Omental fat pad (tissue), 4 donors: ENCODE measurements around the gene SFXN5. TPM values are rescaled to one million over a fixed set of nuclear protein-coding genes. Genes with fewer than 3 reads are reported as not detected.

Source experiments
- ATAC-seq: fragments of 150-250 bp; one replicate; pipeline ENCODE4 v1.9.1; 2016; ENCODE audit warnings: mild to moderate bottlenecking, moderate library complexity; ENCODE audit not compliant: low FRiP score
- DNase-seq: peaks from one replicate; pipeline ENCODE4 v3.0.0-alpha.2; 2019; ENCODE audit warnings: low spot score
- CTCF ChIP-seq, 3 donors: fragments of 450-650 bp; IDR thresholded peaks; one replicate each; pipeline ENCODE4 v1.5.1; 2016 to 2017; ENCODE audit warnings: antibody characterized with exemption in 3 of 3, mild to moderate bottlenecking in 3 of 3, moderate library complexity in 2 of 3
- total RNA-seq, 4 donors: library from RNA; depleted of rRNA; stranded (reverse); fragments of >200 nt; gene quantifications; one replicate each; pipeline ENCODE4 v1.1.0, GENCODE V29; 2016

The SFXN5 gene
- total RNA-seq, 4 donors from 2014 or later, result 5.1 to 15.6 (median 9.4) TPM

- DNase-seq (no peak), ATAC-seq (no peak)
- no peak for TF ChIP-seq CTCF (IDR thresholded peaks at IDR 0.05)
Measured at GRCh38 chr2:73036766-73037165, 34.7 kb downstream of the SFXN5 start.

GRCh38 chr2:73035899-73036711 lies 35.4 kb downstream of the SFXN5 start:
- no peak for ATAC-seq
- no peak for TF ChIP-seq CTCF (IDR thresholded peaks at IDR 0.05)
- no peak for DNase-seq

GRCh38 chr2:73034661-73035375 lies 36.7 kb downstream of the SFXN5 start:
- no peak for ATAC-seq
- TF ChIP-seq CTCF (IDR thresholded peaks at IDR 0.05), result no peak
- DNase-seq, result no peak

- DNase-seq (no peak), ATAC-seq (no peak)
- no peak for TF ChIP-seq CTCF (IDR thresholded peaks at IDR 0.05)
Measured at GRCh38 chr2:73033766-73034381, 37.6 kb downstream of the SFXN5 start.

GRCh38 chr2:73033142-73033765 lies 38.3 kb downstream of the SFXN5 start:
- TF ChIP-seq CTCF (IDR thresholded peaks at IDR 0.05), result no peak
- DNase-seq, result no peak
- no peak for ATAC-seq

GRCh38 chr2:73032702-73033097 lies 38.8 kb downstream of the SFXN5 start:
- no peak for DNase-seq
- TF ChIP-seq CTCF (IDR thresholded peaks at IDR 0.05), result no peak
- ATAC-seq, result no peak
